H1 (cell line): ENCODE results near the gene ZNF575. TPM values are rescaled to one million over a fixed set of nuclear protein-coding genes. Genes with fewer than 3 reads are reported as not detected.

ENCODE experiments used
- EZH2 ChIP-seq: fragments of 200-600 bp; sonication (generic); IDR thresholded peaks from 2 replicates; pipeline ENCODE4 v1.7.1; 2012; ENCODE audit warnings: low read depth, mild to moderate bottlenecking, moderate library complexity, low read length, inconsistent platforms; ENCODE audit not compliant: severe bottlenecking
- MAFK ChIP-seq: IDR thresholded peaks from 2 replicates; pipeline ENCODE4 v1.6.1; 2012; ENCODE audit warnings: low read depth, mild to moderate bottlenecking, improper control_type of control experiment, low read length
- SIN3A ChIP-seq, 2 experiments: IDR thresholded peaks in 1 of 2; conservative IDR thresholded peaks in 1 of 2; 2 replicates each; pipeline ENCODE4 v1.6.1; 2011 to 2012; ENCODE audit warnings: low read length in 2 of 2, improper control_type of control experiment in 1 of 2, low read depth in 1 of 2, mild to moderate bottlenecking in 1 of 2
- SIX5 ChIP-seq: IDR thresholded peaks from 2 replicates; pipeline ENCODE4 v1.6.1; 2011; ENCODE audit warnings: mild to moderate bottlenecking, low read depth, low read length
- SP4 ChIP-seq: IDR thresholded peaks from 2 replicates; pipeline ENCODE4 v1.6.1; 2012; ENCODE audit warnings: low read length, inconsistent platforms
- SRF ChIP-seq: IDR thresholded peaks from 2 replicates; pipeline ENCODE4 v1.6.1; 2011; ENCODE audit warnings: mild to moderate bottlenecking, low read depth, low read length, moderate library complexity
- TAF1 ChIP-seq: IDR thresholded peaks from 2 replicates; pipeline ENCODE4 v1.6.1; 2011; ENCODE audit warnings: mild to moderate bottlenecking, low read depth, low read length
- TBP ChIP-seq: IDR thresholded peaks from 2 replicates; pipeline ENCODE4 v1.6.1; 2011; ENCODE audit warnings: low read depth, low read length, improper control_type of control experiment
- polyA plus RNA-seq, 7 experiments: library from polyadenylated mRNA; depleted of rRNA in 3 of 7; stranded (reverse) in 5 of 7; unstranded in 2 of 7; fragments of >200 nt in 5 of 7; fragments of 200-250 nt in 2 of 7; gene quantifications; 1 replicate in 5 of 7; 2 replicates in 1 of 7; 4 replicates in 1 of 7; pipeline versions ENCODE4 v1.2.1 to v1.2.3, GENCODE V29; 2011 to 2013; ENCODE audit warnings: missing spikeins in 2 of 7, mixed read lengths in 2 of 7
- total RNA-seq: library from RNA; stranded (reverse); fragmentation: NEBNext Ultra II Directional; extraction: Animal tissue kit (Norgen Biotek cat#: 25700); gene quantifications from 2 replicates; pipeline ENCODE4 v1.2.1, GENCODE V29; 2021
- TF ChIP-seq, protein P1 (sequence below): fragments of 300-600 bp; sonication (generic); IDR thresholded peaks from 2 replicates; pipeline ENCODE4 v1.7.1; 2012; ENCODE audit warnings: low read length, moderate library complexity, mild to moderate bottlenecking, inconsistent platforms; ENCODE audit not compliant: insufficient replicate concordance

ZNF575 gene
- total and polyA plus RNA-seq, 2 of the 8 experiments (the other 6 are each of a cell fraction or from before 2014, with no cell fraction given): 0.05 TPM; not detected in 1

DNA sequence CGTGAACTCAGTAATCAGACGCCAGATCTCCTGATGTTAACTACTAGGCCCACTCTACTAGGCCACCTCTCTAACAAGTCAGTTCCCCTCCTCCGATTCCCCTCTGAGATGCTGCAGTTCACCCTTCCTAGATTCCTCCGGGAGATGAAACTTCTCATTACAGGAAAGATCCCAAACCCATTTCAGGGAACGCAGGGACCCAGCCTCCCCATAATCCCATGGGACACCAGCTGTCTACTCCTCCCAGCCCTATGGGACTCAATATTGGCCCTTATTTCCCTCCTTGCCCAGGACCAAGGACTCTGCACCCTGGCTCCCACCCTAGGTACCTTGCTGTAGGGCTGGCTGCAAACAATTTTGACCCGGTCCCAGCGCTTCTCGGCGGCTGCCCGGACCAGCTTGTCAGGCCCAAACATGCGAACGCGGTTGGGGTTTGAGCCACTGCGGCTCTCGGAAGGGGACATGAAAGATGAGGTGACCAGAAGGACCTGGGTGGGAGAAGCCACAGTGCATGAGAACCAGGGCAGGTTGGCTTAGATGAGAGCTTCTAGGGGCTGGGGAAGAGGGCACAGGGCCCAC is 21.4 kb downstream of the ZNF575 start (continued):
- TF ChIP-seq, protein P1, sequence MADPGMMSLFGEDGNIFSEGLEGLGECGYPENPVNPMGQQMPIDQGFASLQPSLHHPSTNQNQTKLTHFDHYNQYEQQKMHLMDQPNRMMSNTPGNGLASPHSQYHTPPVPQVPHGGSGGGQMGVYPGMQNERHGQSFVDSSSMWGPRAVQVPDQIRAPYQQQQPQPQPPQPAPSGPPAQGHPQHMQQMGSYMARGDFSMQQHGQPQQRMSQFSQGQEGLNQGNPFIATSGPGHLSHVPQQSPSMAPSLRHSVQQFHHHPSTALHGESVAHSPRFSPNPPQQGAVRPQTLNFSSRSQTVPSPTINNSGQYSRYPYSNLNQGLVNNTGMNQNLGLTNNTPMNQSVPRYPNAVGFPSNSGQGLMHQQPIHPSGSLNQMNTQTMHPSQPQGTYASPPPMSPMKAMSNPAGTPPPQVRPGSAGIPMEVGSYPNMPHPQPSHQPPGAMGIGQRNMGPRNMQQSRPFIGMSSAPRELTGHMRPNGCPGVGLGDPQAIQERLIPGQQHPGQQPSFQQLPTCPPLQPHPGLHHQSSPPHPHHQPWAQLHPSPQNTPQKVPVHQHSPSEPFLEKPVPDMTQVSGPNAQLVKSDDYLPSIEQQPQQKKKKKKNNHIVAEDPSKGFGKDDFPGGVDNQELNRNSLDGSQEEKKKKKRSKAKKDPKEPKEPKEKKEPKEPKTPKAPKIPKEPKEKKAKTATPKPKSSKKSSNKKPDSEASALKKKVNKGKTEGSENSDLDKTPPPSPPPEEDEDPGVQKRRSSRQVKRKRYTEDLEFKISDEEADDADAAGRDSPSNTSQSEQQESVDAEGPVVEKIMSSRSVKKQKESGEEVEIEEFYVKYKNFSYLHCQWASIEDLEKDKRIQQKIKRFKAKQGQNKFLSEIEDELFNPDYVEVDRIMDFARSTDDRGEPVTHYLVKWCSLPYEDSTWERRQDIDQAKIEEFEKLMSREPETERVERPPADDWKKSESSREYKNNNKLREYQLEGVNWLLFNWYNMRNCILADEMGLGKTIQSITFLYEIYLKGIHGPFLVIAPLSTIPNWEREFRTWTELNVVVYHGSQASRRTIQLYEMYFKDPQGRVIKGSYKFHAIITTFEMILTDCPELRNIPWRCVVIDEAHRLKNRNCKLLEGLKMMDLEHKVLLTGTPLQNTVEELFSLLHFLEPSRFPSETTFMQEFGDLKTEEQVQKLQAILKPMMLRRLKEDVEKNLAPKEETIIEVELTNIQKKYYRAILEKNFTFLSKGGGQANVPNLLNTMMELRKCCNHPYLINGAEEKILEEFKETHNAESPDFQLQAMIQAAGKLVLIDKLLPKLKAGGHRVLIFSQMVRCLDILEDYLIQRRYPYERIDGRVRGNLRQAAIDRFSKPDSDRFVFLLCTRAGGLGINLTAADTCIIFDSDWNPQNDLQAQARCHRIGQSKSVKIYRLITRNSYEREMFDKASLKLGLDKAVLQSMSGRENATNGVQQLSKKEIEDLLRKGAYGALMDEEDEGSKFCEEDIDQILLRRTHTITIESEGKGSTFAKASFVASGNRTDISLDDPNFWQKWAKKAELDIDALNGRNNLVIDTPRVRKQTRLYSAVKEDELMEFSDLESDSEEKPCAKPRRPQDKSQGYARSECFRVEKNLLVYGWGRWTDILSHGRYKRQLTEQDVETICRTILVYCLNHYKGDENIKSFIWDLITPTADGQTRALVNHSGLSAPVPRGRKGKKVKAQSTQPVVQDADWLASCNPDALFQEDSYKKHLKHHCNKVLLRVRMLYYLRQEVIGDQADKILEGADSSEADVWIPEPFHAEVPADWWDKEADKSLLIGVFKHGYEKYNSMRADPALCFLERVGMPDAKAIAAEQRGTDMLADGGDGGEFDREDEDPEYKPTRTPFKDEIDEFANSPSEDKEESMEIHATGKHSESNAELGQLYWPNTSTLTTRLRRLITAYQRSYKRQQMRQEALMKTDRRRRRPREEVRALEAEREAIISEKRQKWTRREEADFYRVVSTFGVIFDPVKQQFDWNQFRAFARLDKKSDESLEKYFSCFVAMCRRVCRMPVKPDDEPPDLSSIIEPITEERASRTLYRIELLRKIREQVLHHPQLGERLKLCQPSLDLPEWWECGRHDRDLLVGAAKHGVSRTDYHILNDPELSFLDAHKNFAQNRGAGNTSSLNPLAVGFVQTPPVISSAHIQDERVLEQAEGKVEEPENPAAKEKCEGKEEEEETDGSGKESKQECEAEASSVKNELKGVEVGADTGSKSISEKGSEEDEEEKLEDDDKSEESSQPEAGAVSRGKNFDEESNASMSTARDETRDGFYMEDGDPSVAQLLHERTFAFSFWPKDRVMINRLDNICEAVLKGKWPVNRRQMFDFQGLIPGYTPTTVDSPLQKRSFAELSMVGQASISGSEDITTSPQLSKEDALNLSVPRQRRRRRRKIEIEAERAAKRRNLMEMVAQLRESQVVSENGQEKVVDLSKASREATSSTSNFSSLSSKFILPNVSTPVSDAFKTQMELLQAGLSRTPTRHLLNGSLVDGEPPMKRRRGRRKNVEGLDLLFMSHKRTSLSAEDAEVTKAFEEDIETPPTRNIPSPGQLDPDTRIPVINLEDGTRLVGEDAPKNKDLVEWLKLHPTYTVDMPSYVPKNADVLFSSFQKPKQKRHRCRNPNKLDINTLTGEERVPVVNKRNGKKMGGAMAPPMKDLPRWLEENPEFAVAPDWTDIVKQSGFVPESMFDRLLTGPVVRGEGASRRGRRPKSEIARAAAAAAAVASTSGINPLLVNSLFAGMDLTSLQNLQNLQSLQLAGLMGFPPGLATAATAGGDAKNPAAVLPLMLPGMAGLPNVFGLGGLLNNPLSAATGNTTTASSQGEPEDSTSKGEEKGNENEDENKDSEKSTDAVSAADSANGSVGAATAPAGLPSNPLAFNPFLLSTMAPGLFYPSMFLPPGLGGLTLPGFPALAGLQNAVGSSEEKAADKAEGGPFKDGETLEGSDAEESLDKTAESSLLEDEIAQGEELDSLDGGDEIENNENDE: no peak
- no peak for TF ChIP-seq TAF1
- TF ChIP-seq TBP: no peak
- TF ChIP-seq SIX5: no peak
- no peak for TF ChIP-seq SIN3A (conservative IDR thresholded peaks at IDR 0.05 in 1 of 2, IDR thresholded peaks at IDR 0.05 in 1 of 2; ENCODE audit: low read depth in 1 of 2, low read length in 2 of 2)
- TF ChIP-seq MAFK: no peak
- no peak for TF ChIP-seq EZH2
- no peak for TF ChIP-seq SP4
- TF ChIP-seq SRF: no peak
